B cell (primary cell): ENCODE results near the gene DNAAF8. TPM values are rescaled to one million over a fixed set of nuclear protein-coding genes. Genes with fewer than 3 reads are reported as not detected.

ENCODE experiments used
- ATAC-seq: fragments of 200-7000 bp; cut with Tn5 transposase; one replicate; pipeline ENCODE4 v1.10.0; 2021; ENCODE audit warnings: low read depth, mild to moderate bottlenecking, moderate number of reproducible peaks, moderate library complexity
- CTCF ChIA-PET: fragments of 350-600 bp; sonication (Branson Sonifier 250); formaldehyde crosslinking; loops from one replicate; lab custom pipeline; 2021; ENCODE audit warnings: antibody characterized with exemption, inconsistent platforms; lab: Charles Lee
- POLR2A ChIA-PET: fragments of 350-600 bp; sonication (Branson Sonifier 250); formaldehyde crosslinking; loops from one replicate; lab custom pipeline; 2021; ENCODE audit warnings: antibody characterized with exemption; lab: Charles Lee
- DNase-seq: peaks from one replicate; pipeline ENCODE4 v3.0.0; 2013
- H2AFZ ChIP-seq: 2 replicates; pipeline ENCODE4 v1.6.1; 2012; ENCODE audit warnings: mild to moderate bottlenecking, low read depth, low read length; ENCODE audit not compliant: insufficient read depth, poor library complexity, severe bottlenecking
- H3K27ac ChIP-seq, 2 donors: 1 replicate in 1 of 2; 2 replicates in 1 of 2; pipeline ENCODE4 v1.5.1; 2012 to 2013; ENCODE audit warnings: low read length in 2 of 2, mild to moderate bottlenecking in 2 of 2, moderate library complexity in 1 of 2
- H3K27me3 ChIP-seq, 4 experiments: fragments of 200-600 bp in 1 of 4; sonication (generic) in 1 of 4; replicated peaks in 1 of 4; 1 replicate in 2 of 4; 2 replicates in 2 of 4; pipeline versions ENCODE4 v1.6.1 to v1.7.0; 2013 to 2016; ENCODE audit warnings: low read length in 3 of 4, mild to moderate bottlenecking in 2 of 4, mixed read lengths in 1 of 4, moderate library complexity in 1 of 4; ENCODE audit not compliant: insufficient read depth in 4 of 4, control insufficient read depth in 3 of 4; ENCODE audit errors: control extremely low read depth in 1 of 4
- H3K36me3 ChIP-seq, 2 experiments: replicated peaks in 1 of 2; 1 replicate in 1 of 2; 2 replicates in 1 of 2; pipeline versions ENCODE4 v1.6.1 to v1.7.1; 2013; ENCODE audit warnings: low read length in 1 of 2; ENCODE audit not compliant: insufficient read depth in 2 of 2, control insufficient read depth in 1 of 2; ENCODE audit errors: control extremely low read depth in 1 of 2, extremely low read depth in 1 of 2
- H3K4me1 ChIP-seq, 2 donors: fragments of 200-600 bp in 1 of 2; sonication (generic) in 1 of 2; 1 replicate in 1 of 2; 2 replicates in 1 of 2; pipeline versions ENCODE4 v1.5.1 to v1.6.1; 2013 to 2017; ENCODE audit warnings: low read length in 2 of 2; ENCODE audit not compliant: control insufficient read depth in 2 of 2, insufficient read depth in 2 of 2
- H3K4me2 ChIP-seq: replicated peaks from 2 replicates; pipeline ENCODE3; 2012; ENCODE audit warnings: mild to moderate bottlenecking, low read depth, low read length; ENCODE audit not compliant: poor library complexity, severe bottlenecking
- H3K4me3 ChIP-seq, 5 experiments: fragments of 200-600 bp in 1 of 5; sonication (generic) in 1 of 5; 1 replicate in 3 of 5; 2 replicates in 2 of 5; pipeline versions ENCODE4 v1.5.1 to v1.7.0; 2011 to 2016; ENCODE audit warnings: low read length in 4 of 5, mild to moderate bottlenecking in 4 of 5, low read depth in 2 of 5, control low read depth in 1 of 5, moderate library complexity in 1 of 5; ENCODE audit not compliant: insufficient read depth in 1 of 5; ENCODE audit errors: control extremely low read depth in 1 of 5, extremely low read depth in 1 of 5
- H3K79me2 ChIP-seq: fragments of 200-600 bp; sonication (generic); one replicate; pipeline ENCODE4 v1.6.0; 2016; ENCODE audit warnings: low read length; ENCODE audit not compliant: control insufficient read depth, insufficient read depth
- H3K9ac ChIP-seq: fragments of 200-600 bp; sonication (generic); 2 replicates; pipeline ENCODE4 v1.6.1; 2017; ENCODE audit warnings: mild to moderate bottlenecking, low read length, moderate library complexity
- H3K9me3 ChIP-seq, 3 donors: one replicate each; pipeline versions ENCODE4 v1.6.1 to v1.7.1; 2013; ENCODE audit warnings: low read length in 2 of 3; ENCODE audit not compliant: control insufficient read depth in 2 of 3, insufficient read depth in 1 of 3; ENCODE audit errors: control extremely low read depth in 1 of 3
- H4K20me1 ChIP-seq: 2 replicates; pipeline ENCODE4 v1.6.0; 2012; ENCODE audit warnings: mild to moderate bottlenecking, low read length; ENCODE audit not compliant: insufficient read depth, control insufficient read depth, poor library complexity, severe bottlenecking
- H3K27ac Mint-ChIP-seq: one replicate; pipeline ENCODE4 v1.8.0; 2021; ENCODE audit warnings: mixed read lengths
- H3K27me3 Mint-ChIP-seq: one replicate; pipeline ENCODE4 v1.8.0; 2021; ENCODE audit warnings: mixed read lengths
- H3K4me1 Mint-ChIP-seq: one replicate; pipeline ENCODE4 v1.8.0; 2021; ENCODE audit warnings: mixed read lengths
- H3K4me3 Mint-ChIP-seq: one replicate; pipeline ENCODE4 v1.8.0; 2021; ENCODE audit warnings: mixed read lengths
- H3K9me3 Mint-ChIP-seq: one replicate; pipeline ENCODE4 v1.8.0; 2022; ENCODE audit warnings: mixed read lengths; ENCODE audit not compliant: insufficient read depth
- CTCF ChIP-seq: fragments of 200-600 bp; IDR thresholded peaks from one replicate; pipeline ENCODE4 v1.8.0; 2022; ENCODE audit warnings: antibody characterized with exemption, mild to moderate bottlenecking
- EZH2 ChIP-seq: IDR thresholded peaks from 2 replicates; pipeline ENCODE4 v1.6.1; 2012; ENCODE audit warnings: borderline replicate concordance, low read depth, mild to moderate bottlenecking, moderate library complexity, low read length; ENCODE audit not compliant: insufficient read depth, poor library complexity, severe bottlenecking
- WGBS: methylation state at CpG from one replicate; pipeline ENCODE4 v1.1.5; 2013; ENCODE audit warnings: missing lambda C conversion rate; ENCODE audit not compliant: insufficient coverage; 5-methylcytosine and 5-hydroxymethylcytosine counted together
- intact Hi-C: fragments of 100-400 bp; cut with micrococcal nuclease; formaldehyde crosslinking; loops from one replicate; pipeline ENCODE4 v1.10.0; 2022
- polyA plus RNA-seq: library from polyadenylated mRNA; depleted of rRNA; stranded (reverse); fragments of >200 nt; gene quantifications from 2 replicates; pipeline ENCODE4 v1.2.3, GENCODE V29; 2012
- total RNA-seq, 2 donors: library from RNA; stranded (reverse); fragments of 120-200 nt in 1 of 2; gene quantifications; 1 replicate in 1 of 2; 2 replicates in 1 of 2; pipeline versions ENCODE4 v1.2.3 to v1.2.4, GENCODE V29; 2013 to 2022

Gene DNAAF8
- total and polyA plus RNA-seq, 2 donors (not counting 1 experiment from before 2014, with no cell fraction given), result 0.09 to 0.44 TPM

GRCh38 chr16:4745274-4745569, 10.9 kb downstream of the DNAAF8 start:
- no peak for TF ChIP-seq EZH2
- no peak for TF ChIP-seq CTCF
- Histone ChIP-seq H4K20me1 (no peaks in the 10 kb centered on the region), H3K9me3 (no peaks in the 10 kb centered on the region), H3K27ac (no peak overlapping the region), H3K79me2 (no peaks in the 10 kb centered on the region), H3K4me1 (peaks cover 0 to 23% of the 10 kb centered on the region in 2 donors), H3K36me3 (no peaks in the 10 kb centered on the region), H3K9ac (no peak overlapping the region), H3K4me2 (no peak overlapping the region), H3K27me3 (peaks cover 0 to 5% (median 2%) of the 10 kb centered on the region in 4 experiments), H3K4me3 (no peak overlapping the region), H2AFZ (no peak overlapping the region)
- 92% methylated on average over 3 of the region's 3 CpGs for WGBS
- no peak for ATAC-seq
- ChIA-PET POLR2A (no interaction called here), CTCF (no interaction called here)
- intact Hi-C loops, result no loop called here
- no peak overlapping the region for H3K27ac Mint-ChIP-seq
- no peak overlapping the region for H3K4me3 Mint-ChIP-seq
- peaks cover 29% of the 10 kb centered on the region for H3K4me1 Mint-ChIP-seq
- H3K9me3 Mint-ChIP-seq, result no peaks in the 10 kb centered on the region
- H3K27me3 Mint-ChIP-seq, result peaks cover 4% of the 10 kb centered on the region
- DNase-seq, result no peak

- Histone ChIP-seq H3K27me3 (peaks cover 0 to 5% (median 2%) of the 10 kb centered on the region in 4 experiments), H3K27ac (no peak overlapping the region), H3K4me1 (peaks cover 0 to 23% of the 10 kb centered on the region in 2 donors), H4K20me1 (no peaks in the 10 kb centered on the region), H3K9me3 (no peaks in the 10 kb centered on the region), H3K4me2 (no peak overlapping the region), H2AFZ (no peak overlapping the region), H3K4me3 (no peak overlapping the region), H3K36me3 (peaks cover 2 to 4% of the 10 kb centered on the region in 2 experiments), H3K79me2 (no peaks in the 10 kb centered on the region), H3K9ac (no peak overlapping the region)
- CTCF ChIA-PET, result no interaction called here
- Mint-ChIP-seq H3K4me3 (no peak overlapping the region), H3K4me1 (peaks cover 29% of the 10 kb centered on the region), H3K27me3 (peaks cover 4% of the 10 kb centered on the region), H3K9me3 (no peaks in the 10 kb centered on the region), H3K27ac (no peak overlapping the region)
- intact Hi-C loops, result no loop called here
- POLR2A ChIA-PET, result interaction anchor here (0.7 kb wide), 1 partner anchor 108 kb away, joined by 3 read pairs; no protein-coding TSS in a partner anchor
- no peak for TF ChIP-seq CTCF
- DNase-seq (no peak), ATAC-seq (no peak)
- WGBS, result 92% methylated on average over 7 of the region's 8 CpGs
Measured at GRCh38 chr16:4746215-4746614, 11.9 kb downstream of the DNAAF8 start.
